ENCODE results near the gene PXDC1.
"Not testable (repeated sequence)": the region's sequence is repeated elsewhere in the genome, so short reads cannot be mapped to it uniquely, and the experiment has no call there.

PXDC1 gene

DNA sequence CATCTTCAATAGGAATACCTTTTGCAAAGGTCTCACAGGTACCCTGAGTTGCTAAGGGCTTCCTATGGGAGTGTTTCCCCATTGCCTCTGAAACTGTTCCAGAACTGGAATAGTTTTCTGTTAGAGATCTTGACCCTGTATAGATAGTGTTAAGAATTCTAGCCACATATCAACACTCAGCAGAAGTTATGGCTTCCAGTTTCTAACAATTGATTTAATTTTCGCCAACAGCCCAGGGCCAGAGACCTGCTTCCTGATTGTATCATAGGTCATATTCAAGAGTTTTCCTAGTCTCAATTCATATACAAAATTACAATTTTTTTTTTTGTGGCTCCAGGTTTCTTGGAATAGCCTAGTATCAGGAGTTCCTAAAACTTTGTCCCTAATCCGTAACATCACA, 61.0 kb downstream of the PXDC1 start:
- in situ Hi-C loops (cut with HindIII; ENCODE audit: low pct_unique_long_range_greater_than_20kb, low sequenced_read_pairs), result no loop called here
- DNase-seq (ENCODE audit: low read depth in 1 of 2, low spot score in 1 of 2), result no peak
- no peak for TF ChIP-seq JUND (IDR thresholded peaks at IDR 0.05; ENCODE audit: low read depth)

DNA sequence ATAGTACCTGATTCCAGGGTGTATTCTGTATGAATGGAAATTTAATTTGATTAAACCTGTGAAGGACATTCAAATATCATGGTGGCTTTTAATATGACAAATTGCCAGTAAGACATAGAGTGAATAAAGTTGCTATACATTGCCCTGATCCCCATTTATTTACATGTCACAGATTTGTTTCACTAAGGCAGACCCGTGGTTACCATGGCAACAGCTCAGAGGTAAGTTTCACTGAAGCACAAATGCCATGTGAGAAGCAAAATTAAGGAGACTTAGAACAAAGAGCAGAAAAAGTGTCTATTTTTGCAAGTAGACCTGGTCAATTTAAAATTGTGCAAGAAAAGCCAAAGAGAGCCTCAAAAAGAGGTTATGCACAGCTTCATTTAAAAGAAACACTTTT, 63.7 kb downstream of the PXDC1 start:
- in situ Hi-C loops (cut with HindIII; ENCODE audit: low pct_unique_long_range_greater_than_20kb, low sequenced_read_pairs), result no loop called here
- TF ChIP-seq JUND (IDR thresholded peaks at IDR 0.05; ENCODE audit: low read depth), result no peak
- no peak for DNase-seq (ENCODE audit: low read depth in 1 of 2, low spot score in 1 of 2)

DNA sequence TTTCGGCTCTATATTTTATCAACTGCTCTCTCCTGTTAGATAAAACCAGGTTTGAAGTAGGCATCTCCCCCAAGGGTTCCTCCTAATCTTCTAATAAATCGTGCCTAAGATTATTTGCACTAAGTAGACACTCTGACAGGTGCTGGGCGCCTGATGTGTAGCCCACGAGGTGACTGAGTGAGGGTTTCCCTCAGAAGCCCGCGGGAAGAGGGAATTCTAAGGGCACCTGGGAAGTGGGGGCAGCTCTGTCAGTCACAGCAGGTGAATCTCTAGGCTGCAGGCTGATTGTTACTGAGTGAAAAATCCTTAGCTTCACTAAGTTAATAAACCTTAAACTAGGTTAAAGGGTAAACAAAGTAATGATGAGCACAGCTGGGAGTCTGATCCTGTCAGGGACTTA, 68.2 kb downstream of the PXDC1 start:
- TF ChIP-seq JUND (IDR thresholded peaks at IDR 0.05; ENCODE audit: low read depth), result no peak
- no peak for DNase-seq (ENCODE audit: low read depth in 1 of 2, low spot score in 1 of 2)
- in situ Hi-C loops (cut with HindIII; ENCODE audit: low pct_unique_long_range_greater_than_20kb, low sequenced_read_pairs), result no loop called here

DNA sequence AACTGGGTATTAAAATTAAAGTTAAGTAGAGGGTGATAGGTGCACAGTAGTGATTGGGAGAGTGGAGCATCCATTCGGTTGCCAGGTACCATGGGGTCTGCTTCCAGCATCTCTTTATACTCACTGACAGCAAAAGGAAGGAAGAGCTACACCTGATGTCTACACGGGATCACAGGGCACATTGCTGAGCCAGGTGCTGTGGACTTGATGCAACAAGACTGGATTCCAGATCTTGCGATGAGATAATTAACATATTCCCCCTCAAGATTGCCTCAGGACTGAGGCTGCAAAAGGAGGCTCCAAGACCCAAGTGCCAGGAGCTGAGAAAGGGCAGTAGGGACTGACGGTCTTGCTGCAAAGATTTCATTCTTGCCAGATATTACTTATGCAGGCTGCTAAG, 72.6 kb downstream of the PXDC1 start:
- no peak for TF ChIP-seq JUND (IDR thresholded peaks at IDR 0.05; ENCODE audit: low read depth)
- in situ Hi-C loops (cut with HindIII; ENCODE audit: low pct_unique_long_range_greater_than_20kb, low sequenced_read_pairs), result no loop called here
- DNase-seq (ENCODE audit: low read depth in 1 of 2, low spot score in 1 of 2), result no peak

DNA sequence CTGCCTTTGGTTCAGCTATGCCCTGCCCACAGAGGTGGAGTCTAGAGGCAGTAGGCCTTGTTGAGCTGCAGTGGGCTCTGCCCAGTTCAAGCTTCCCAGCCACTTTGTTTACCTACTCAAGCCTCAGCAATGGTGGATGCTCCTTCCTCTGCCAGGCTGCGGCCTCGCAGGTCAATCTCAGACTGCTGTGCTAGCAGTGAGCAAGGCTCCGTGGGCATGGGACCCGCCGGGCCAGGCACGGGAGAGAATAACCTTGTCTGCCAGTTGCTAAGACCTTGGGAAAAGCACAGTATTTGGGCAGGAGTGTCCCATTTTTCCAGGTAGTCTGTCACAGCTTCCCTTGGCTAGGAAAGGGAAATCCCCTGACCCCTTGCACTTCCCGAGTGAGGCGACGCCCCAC, 73.8 kb downstream of the PXDC1 start:
- in situ Hi-C loops (cut with HindIII; ENCODE audit: low pct_unique_long_range_greater_than_20kb, low sequenced_read_pairs); DNase-seq (ENCODE audit: low read depth in 1 of 2, low spot score in 1 of 2): not testable (repeated sequence)

DNA sequence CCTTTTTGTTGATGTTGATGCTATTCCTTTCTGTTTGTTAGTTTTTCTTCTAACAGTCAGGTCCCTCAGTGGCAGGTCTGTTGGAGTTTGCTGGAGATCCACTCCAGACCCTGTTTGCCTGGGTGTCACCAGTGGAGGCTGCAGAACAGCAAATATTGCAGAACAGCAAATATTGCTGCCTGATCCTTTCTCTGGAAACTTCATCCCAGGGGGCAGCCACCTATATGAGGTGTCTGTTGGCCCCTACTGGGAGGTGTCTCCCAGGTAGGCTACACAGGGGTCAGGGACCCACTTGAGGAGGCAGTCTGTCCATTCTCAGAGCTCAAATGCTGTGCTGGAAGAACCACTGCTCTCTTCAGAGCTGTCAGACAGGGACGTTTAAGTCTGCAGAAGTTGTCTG, 74.2 kb downstream of the PXDC1 start:
- DNase-seq (ENCODE audit: low read depth in 1 of 2, low spot score in 1 of 2); in situ Hi-C loops (cut with HindIII; ENCODE audit: low pct_unique_long_range_greater_than_20kb, low sequenced_read_pairs): not testable (repeated sequence)
